ENCODE results near the gene KRT84. TPM values are rescaled to one million over a fixed set of nuclear protein-coding genes. Genes with fewer than 3 reads are reported as not detected.
A peak's percentile ranks its signal among the peaks of the same experiment; 100 is the strongest.

The KRT84 gene
- polyA plus RNA-seq (ENCODE audit: insufficient read length in 4 of 4) = not detected

- DNase-seq (ENCODE audit: low read depth in 4 of 4, low spot score in 3 of 4) = no peak
Observed at GRCh38 chr12:52385226-52385702, at the start of gene KRT84. TSS of gene KRT84 (minus strand) at chr12:52385652. CDS start at chr12:52385585, 67 bp downstream.

- DNase-seq (ENCODE audit: low read depth in 4 of 4, low spot score in 3 of 4) = no peak
Observed at GRCh38 chr12:52434760-52435530, 49.5 kb upstream of the KRT84 start.

GRCh38 chr12:52434081-52434733 is 48.8 kb upstream of the KRT84 start, which contains the start of gene KRT75:
TSS of gene KRT75 (minus strand) at chr12:52434371. CDS start at chr12:52434304, 67 bp downstream.
- DNase-seq (ENCODE audit: low read depth in 4 of 4, low spot score in 3 of 4) = no peak

GRCh38 chr12:52433501-52434080 is 48.1 kb upstream of the KRT84 start:
- no peak for DNase-seq (ENCODE audit: low read depth in 4 of 4, low spot score in 3 of 4)

- DNase-seq (ENCODE audit: low read depth in 4 of 4, low spot score in 3 of 4) = no peak
Observed at GRCh38 chr12:52432559-52433207, 47.2 kb upstream of the KRT84 start.

- DNase-seq (ENCODE audit: low read depth in 4 of 4, low spot score in 3 of 4) = no peak
Observed at GRCh38 chr12:52428121-52428520, 42.7 kb upstream of the KRT84 start.

GRCh38 chr12:52427083-52427482 is 41.6 kb upstream of the KRT84 start:
- DNase-seq (ENCODE audit: low read depth in 4 of 4, low spot score in 3 of 4) = no peak

GRCh38 chr12:52426034-52426433 is 40.6 kb upstream of the KRT84 start:
- no peak for DNase-seq (ENCODE audit: low read depth in 4 of 4, low spot score in 3 of 4)

- no peak for DNase-seq (ENCODE audit: low read depth in 4 of 4, low spot score in 3 of 4)
Observed at GRCh38 chr12:52425466-52425865, 40.0 kb upstream of the KRT84 start.

- DNase-seq (ENCODE audit: low read depth in 4 of 4, low spot score in 3 of 4) = no peak
Observed at GRCh38 chr12:52423661-52424500, 38.4 kb upstream of the KRT84 start.

- DNase-seq (ENCODE audit: low read depth in 4 of 4, low spot score in 3 of 4) = no peak
Observed at GRCh38 chr12:52423035-52423434, 37.6 kb upstream of the KRT84 start.

- DNase-seq (ENCODE audit: low read depth in 4 of 4, low spot score in 3 of 4) = no peak
Observed at GRCh38 chr12:52419656-52420055, 34.2 kb upstream of the KRT84 start.

- no peak for DNase-seq (ENCODE audit: low read depth in 4 of 4, low spot score in 3 of 4)
Observed at GRCh38 chr12:52418576-52419110, 33.2 kb upstream of the KRT84 start.

- DNase-seq (ENCODE audit: low read depth in 4 of 4, low spot score in 3 of 4) = no peak
Observed at GRCh38 chr12:52417740-52418139, 32.3 kb upstream of the KRT84 start.

- DNase-seq (ENCODE audit: low read depth in 4 of 4, low spot score in 3 of 4) = no peak
Observed at GRCh38 chr12:52416795-52417194, 31.3 kb upstream of the KRT84 start.

- DNase-seq (ENCODE audit: low read depth in 4 of 4, low spot score in 3 of 4) = peak; percentile 18 to 55 (median 40)
Observed at GRCh38 chr12:52415870-52416750, 30.7 kb upstream of the KRT84 start.

- no peak for DNase-seq (ENCODE audit: low read depth in 4 of 4, low spot score in 3 of 4)
Observed at GRCh38 chr12:52414936-52415335, 29.5 kb upstream of the KRT84 start.

GRCh38 chr12:52413782-52414345 is 28.4 kb upstream of the KRT84 start:
- no peak for DNase-seq (ENCODE audit: low read depth in 4 of 4, low spot score in 3 of 4)
